Naive thymus-derived CD4-positive, alpha-beta T cell (primary cell): Measurements from ENCODE around the gene AQP9. TPM values are rescaled to one million over a fixed set of nuclear protein-coding genes. Genes with fewer than 3 reads are reported as not detected.

Experiments
- ATAC-seq: fragments of 150-1000 bp; cut with Tn5 transposase; 2 replicates; pipeline ENCODE4 v1.10.0; 2021; ENCODE audit warnings: mild to moderate bottlenecking, moderate library complexity
- CTCF ChIA-PET: fragments of 350-600 bp; sonication (Branson Sonifier 250); formaldehyde crosslinking; loops from one replicate; lab custom pipeline; 2021; ENCODE audit warnings: antibody characterized with exemption; lab: Charles Lee
- POLR2A ChIA-PET: fragments of 350-600 bp; sonication (Branson Sonifier 250); formaldehyde crosslinking; loops from one replicate; lab custom pipeline; 2021; ENCODE audit warnings: antibody characterized with exemption, inconsistent platforms; lab: Charles Lee
- DNase-seq, 9 donors: peaks; one replicate each; pipeline versions ENCODE4 v3.0.0 to v3.0.0-alpha.2; 2020 to 2022; ENCODE audit warnings: mixed read lengths in 1 of 9
- H3K27ac ChIP-seq: one replicate; pipeline ENCODE4 v1.7.0; 2013; ENCODE audit warnings: mild to moderate bottlenecking, low read depth, low read length, moderate library complexity
- H3K27me3 ChIP-seq, 2 donors: one replicate each; pipeline ENCODE4 v1.7.0; 2013; ENCODE audit warnings: low read length in 2 of 2, mild to moderate bottlenecking in 2 of 2, moderate library complexity in 2 of 2; ENCODE audit not compliant: control insufficient read depth in 2 of 2, insufficient read depth in 2 of 2
- H3K36me3 ChIP-seq, 3 experiments: 1 replicate in 2 of 3; 2 replicates in 1 of 3; pipeline ENCODE4 v1.7.0; 2013; ENCODE audit warnings: low read length in 3 of 3, mild to moderate bottlenecking in 3 of 3, moderate library complexity in 1 of 3; ENCODE audit not compliant: insufficient read depth in 3 of 3, control insufficient read depth in 2 of 3
- H3K4me1 ChIP-seq, 2 donors: one replicate each; pipeline ENCODE4 v1.7.0; 2013; ENCODE audit warnings: low read length in 2 of 2, mild to moderate bottlenecking in 2 of 2, moderate library complexity in 1 of 2; ENCODE audit not compliant: control insufficient read depth in 2 of 2, insufficient read depth in 2 of 2
- H3K4me3 ChIP-seq: 2 replicates; pipeline ENCODE4 v1.7.0; 2013; ENCODE audit warnings: mild to moderate bottlenecking, low read length
- H3K9me3 ChIP-seq, 3 experiments: 1 replicate in 2 of 3; 2 replicates in 1 of 3; pipeline ENCODE4 v1.7.0; 2013; ENCODE audit warnings: low read length in 3 of 3; ENCODE audit not compliant: control insufficient read depth in 2 of 3
- H3K27ac Mint-ChIP-seq, 9 donors: one replicate each; pipeline ENCODE4 v1.8.0; 2020 to 2022; ENCODE audit warnings: mixed read lengths in 9 of 9, mild to moderate bottlenecking in 8 of 9, moderate library complexity in 5 of 9, inconsistent platforms in 2 of 9
- H3K27me3 Mint-ChIP-seq, 5 donors: one replicate each; pipeline ENCODE4 v1.8.0; 2021 to 2022; ENCODE audit warnings: mixed read lengths in 5 of 5, mild to moderate bottlenecking in 1 of 5
- H3K36me3 Mint-ChIP-seq, 5 donors: one replicate each; pipeline ENCODE4 v1.8.0; 2020 to 2022; ENCODE audit warnings: mixed read lengths in 5 of 5, mild to moderate bottlenecking in 3 of 5, inconsistent platforms in 1 of 5
- H3K4me1 Mint-ChIP-seq, 7 donors: one replicate each; pipeline ENCODE4 v1.8.0; 2020 to 2022; ENCODE audit warnings: mixed read lengths in 7 of 7, mild to moderate bottlenecking in 3 of 7, inconsistent platforms in 1 of 7
- H3K4me3 Mint-ChIP-seq, 10 donors: one replicate each; pipeline ENCODE4 v1.8.0; 2020 to 2022; ENCODE audit warnings: mild to moderate bottlenecking in 10 of 10, mixed read lengths in 10 of 10, moderate library complexity in 6 of 10, inconsistent platforms in 2 of 10
- H3K9me3 Mint-ChIP-seq, 11 donors: one replicate each; pipeline ENCODE4 v1.8.0; 2020 to 2022; ENCODE audit warnings: mixed read lengths in 11 of 11, mild to moderate bottlenecking in 4 of 11, inconsistent platforms in 1 of 11, moderate library complexity in 1 of 11
- intact Hi-C, 2 donors: fragments of 100-400 bp; cut with micrococcal nuclease; formaldehyde crosslinking; loops; one replicate each; pipeline ENCODE4 v1.15.1; 2023
- polyA plus RNA-seq, 2 donors: library from polyadenylated mRNA; unstranded; fragments of 300-500 nt; fragmentation: Illumina TruSeq; gene quantifications; one replicate each; pipeline ENCODE4 v1.2.3, GENCODE V29; 2021
- total RNA-seq, 6 experiments: library from RNA in 5 of 6; stranded (reverse) in 5 of 6; gene quantifications; 1 replicate in 5 of 6; 2 replicates in 1 of 6; pipeline ENCODE4 v1.2.3 and lab custom pipeline; 2021 to 2026

AQP9 gene
- total and polyA plus RNA-seq, 7 experiments from 2014 or later = 0.15 to 29.6 (median 8.8) TPM; not detected in 4

DNA sequence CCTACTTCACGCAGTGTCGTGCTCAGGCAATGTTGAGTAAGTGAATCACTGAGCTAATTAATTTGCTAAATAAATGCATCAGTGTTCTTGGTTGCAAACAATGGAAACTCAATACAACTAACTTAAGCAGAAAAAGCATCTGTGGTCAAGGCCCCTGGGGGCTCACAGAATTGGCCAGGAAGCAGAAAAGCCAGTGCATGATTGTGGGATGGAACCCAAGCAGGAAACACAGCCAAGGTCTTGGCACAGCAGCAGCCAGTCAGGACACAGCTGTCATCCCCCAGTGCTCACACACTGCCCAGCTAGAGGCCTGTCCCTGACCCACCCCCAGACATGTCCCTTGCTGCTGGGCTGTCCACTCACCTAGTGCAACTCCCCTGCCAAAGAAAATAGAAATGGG lies 85.9 kb downstream of the AQP9 start:
- DNase-seq (no peak), ATAC-seq (no peak)
- Mint-ChIP-seq H3K27me3 (peaks cover 5 to 25% (median 8%) of the 10 kb centered on the region in 5 donors), H3K4me3 (no peak overlapping the region), H3K27ac (no peak overlapping the region), H3K36me3 (peaks cover 0 to 5% (median 0%) of the 10 kb centered on the region in 5 donors), H3K9me3 (peaks cover 0 to 7% (median 0%) of the 10 kb centered on the region in 11 donors), H3K4me1 (peaks cover 2 to 15% (median 12%) of the 10 kb centered on the region in 7 donors)
- Histone ChIP-seq H3K4me3 (no peak overlapping the region), H3K27me3 (no peaks in the 10 kb centered on the region), H3K36me3 (no peaks in the 10 kb centered on the region), H3K9me3 (no peaks in the 10 kb centered on the region), H3K27ac (no peak overlapping the region), H3K4me1 (no peaks in the 10 kb centered on the region)
- POLR2A ChIA-PET = no interaction called here
- intact Hi-C loops = loop anchor here (10.0 kb wide), 4 partner anchors 191 to 851 kb away; no protein-coding TSS in a partner anchor
- CTCF ChIA-PET = no interaction called here

DNA sequence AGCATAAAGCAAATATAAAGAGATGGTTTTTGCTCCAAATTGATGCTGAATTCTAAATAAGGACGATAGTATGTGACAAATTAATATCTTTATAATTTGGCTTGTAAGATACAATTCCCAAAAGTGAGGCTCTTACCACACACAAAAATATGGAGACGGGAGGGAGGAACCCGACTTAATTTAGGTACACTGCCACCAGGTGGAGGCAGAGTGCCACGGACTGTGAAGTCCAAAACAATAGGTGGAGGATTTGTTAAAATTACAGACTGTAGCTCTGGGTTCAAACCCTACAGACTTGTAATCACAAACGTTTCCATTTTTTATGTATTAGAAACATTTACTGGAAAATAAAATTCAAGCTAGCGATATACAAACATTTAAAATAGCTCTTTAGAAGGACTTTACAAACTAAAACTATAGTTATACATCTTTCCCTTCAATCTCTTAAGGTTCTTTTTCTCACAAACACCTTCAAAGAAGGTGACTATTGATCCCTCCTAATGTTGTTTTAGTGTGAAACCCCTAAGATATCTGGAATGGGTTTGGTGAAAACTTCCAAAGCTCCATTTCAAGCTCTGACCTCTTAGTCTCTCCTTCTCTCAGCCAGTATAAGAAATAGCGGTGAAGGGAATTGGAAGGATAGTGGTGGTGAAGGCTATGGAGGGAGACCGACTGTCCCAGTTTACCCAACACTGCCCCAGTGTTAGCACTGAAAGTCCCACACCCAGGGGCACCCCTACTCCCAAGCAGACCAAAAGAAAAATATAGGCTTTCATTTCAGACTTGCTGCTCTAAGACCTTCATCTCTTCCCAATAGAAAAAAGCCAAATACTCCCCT lies 89.7 kb downstream of the AQP9 start:
- no peaks in the 10 kb centered on the region for H3K27me3 ChIP-seq
- H3K4me3 ChIP-seq = no peak overlapping the region
- no peaks in the 10 kb centered on the region for H3K36me3 Mint-ChIP-seq
- ChIA-PET CTCF (interaction anchor here (0.8 to 2.1 kb wide), 11 partner anchors 10 to 1306 kb away, joined by 3 to 10 read pairs (median 4); partner anchors contain the start of gene MINDY2), POLR2A (no interaction called here)
- H3K36me3 ChIP-seq = no peaks in the 10 kb centered on the region
- H3K27ac ChIP-seq = no peak overlapping the region
- peak overlapping the region in 1 of 10 donors; percentile 40 for H3K4me3 Mint-ChIP-seq
- no peaks in the 10 kb centered on the region for H3K9me3 ChIP-seq
- H3K4me1 Mint-ChIP-seq = peaks cover 5 to 20% (median 17%) of the 10 kb centered on the region in 7 donors
- peak; percentile 41 to 69 (median 61) for DNase-seq
- no peak overlapping the region for H3K27ac Mint-ChIP-seq
- H3K27me3 Mint-ChIP-seq = peaks cover 0 to 20% (median 9%) of the 10 kb centered on the region in 5 donors
- no peaks in the 10 kb centered on the region for H3K4me1 ChIP-seq
- intact Hi-C loops = loop anchor here (1.0 to 10.0 kb wide), 16 partner anchors 187 to 1394 kb away; partner anchors contain the start of genes ADAM10 (in 1 of the 2) and MINDY2 (in 1 of the 2)
- no peaks in the 10 kb centered on the region for H3K9me3 Mint-ChIP-seq
- ATAC-seq = peak; percentile 71

GRCh38 chr15:58228718-58229117 lies 90.5 kb downstream of the AQP9 start:
- Mint-ChIP-seq H3K27me3 (peaks cover 0 to 20% (median 9%) of the 10 kb centered on the region in 5 donors), H3K9me3 (no peaks in the 10 kb centered on the region), H3K4me1 (peaks cover 5 to 20% (median 17%) of the 10 kb centered on the region in 7 donors), H3K4me3 (peak overlapping the region in 5 of 10 donors; percentile 16 to 49 (median 40)), H3K27ac (peak overlapping the region in 1 of 9 donors; percentile 8), H3K36me3 (no peaks in the 10 kb centered on the region)
- CTCF ChIA-PET = interaction anchor here (0.6 to 2.1 kb wide), 7 partner anchors 16 to 1300 kb away, joined by 3 to 10 read pairs (median 4); partner anchors contain the start of gene MINDY2
- Histone ChIP-seq H3K4me1 (no peaks in the 10 kb centered on the region), H3K36me3 (no peaks in the 10 kb centered on the region), H3K9me3 (no peaks in the 10 kb centered on the region), H3K27ac (no peak overlapping the region), H3K4me3 (no peak overlapping the region), H3K27me3 (no peaks in the 10 kb centered on the region)
- POLR2A ChIA-PET = no interaction called here
- DNase-seq = no peak
- intact Hi-C loops = loop anchor here (5.0 to 10.0 kb wide), 9 partner anchors 186 to 1394 kb away; partner anchors contain the start of genes ADAM10 (in 1 of the 2) and MINDY2 (in 1 of the 2)
- no peak for ATAC-seq

DNA sequence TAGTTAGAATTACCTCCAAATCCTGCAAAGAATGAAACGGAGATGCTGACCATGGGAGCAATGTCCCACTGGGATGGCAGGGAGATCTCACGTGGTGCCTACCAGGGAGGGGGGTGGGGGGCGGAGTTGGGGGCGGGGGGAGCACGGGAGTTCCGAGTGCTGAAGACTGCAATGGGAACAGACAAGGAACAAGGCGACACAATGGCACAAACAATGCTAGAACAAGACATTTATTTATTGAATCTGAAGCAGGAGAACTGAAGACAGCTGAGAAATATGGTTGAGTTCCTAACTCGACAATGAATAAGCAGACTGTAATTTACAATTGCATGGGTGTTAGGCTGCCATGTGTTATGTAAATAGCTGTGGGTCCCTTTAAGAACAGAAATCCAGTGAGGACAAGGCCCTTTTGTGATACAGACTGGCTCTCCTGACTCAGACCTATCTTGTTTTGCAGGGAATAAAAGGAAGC lies 91.2 kb downstream of the AQP9 start:
- Mint-ChIP-seq H3K36me3 (no peaks in the 10 kb centered on the region), H3K4me1 (peaks cover 5 to 20% (median 17%) of the 10 kb centered on the region in 7 donors)
- CTCF ChIA-PET = interaction anchor here (1.5 to 2.1 kb wide), 4 partner anchors 38 to 1300 kb away, joined by 4 to 10 read pairs (median 6); partner anchors contain the start of gene MINDY2

DNA sequence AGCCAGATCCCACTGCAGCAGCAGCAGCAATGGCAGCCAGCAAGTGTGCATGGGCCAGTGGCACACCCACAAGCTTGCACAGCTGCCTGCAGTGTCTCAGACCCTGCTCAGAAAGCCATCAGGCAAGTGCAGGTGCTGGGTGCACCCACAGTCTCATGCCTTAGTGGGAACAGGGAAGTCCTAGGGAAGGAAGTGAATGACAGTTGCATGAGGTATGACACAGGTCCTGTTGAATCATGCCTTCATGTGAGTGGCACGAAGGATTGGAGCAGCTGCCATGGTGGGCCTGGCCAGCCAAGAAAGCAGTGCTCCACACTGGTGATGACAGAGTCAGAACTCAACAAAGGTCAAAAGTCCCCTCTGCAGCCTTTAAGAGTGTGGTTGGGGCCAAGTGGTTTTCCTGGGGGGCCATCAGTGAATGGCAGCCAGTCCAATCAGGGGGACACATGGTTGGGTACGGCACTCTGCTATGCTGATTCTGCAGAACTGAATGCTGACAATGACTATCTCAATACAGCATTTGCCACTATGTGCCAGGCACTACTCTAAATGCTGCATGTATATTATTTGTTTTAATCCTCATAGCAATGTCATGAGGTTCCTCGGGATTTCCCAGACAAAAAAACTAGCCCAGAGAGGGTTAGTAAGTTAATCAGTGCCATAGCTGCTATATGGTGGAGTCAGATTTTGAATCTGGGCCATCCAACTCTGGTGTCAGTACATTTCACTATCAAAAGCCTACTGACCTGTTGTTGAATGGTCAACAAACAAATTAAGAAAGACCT lies 94.3 kb downstream of the AQP9 start:
- Mint-ChIP-seq H3K4me3 (no peak overlapping the region), H3K36me3 (no peaks in the 10 kb centered on the region), H3K9me3 (peaks cover 0 to 2% (median 0%) of the 10 kb centered on the region in 11 donors), H3K27me3 (peaks cover 0 to 27% (median 9%) of the 10 kb centered on the region in 5 donors), H3K27ac (no peak overlapping the region), H3K4me1 (peaks cover 5 to 20% (median 17%) of the 10 kb centered on the region in 7 donors)
- no peak for DNase-seq
- no peaks in the 10 kb centered on the region for H3K36me3 ChIP-seq
- no peaks in the 10 kb centered on the region for H3K4me1 ChIP-seq
- no peak overlapping the region for H3K4me3 ChIP-seq
- H3K27ac ChIP-seq = no peak overlapping the region
- POLR2A ChIA-PET = no interaction called here
- intact Hi-C loops = no loop called here
- H3K27me3 ChIP-seq = no peaks in the 10 kb centered on the region
- peak; percentile 79 for ATAC-seq
- CTCF ChIA-PET = no interaction called here
- no peaks in the 10 kb centered on the region for H3K9me3 ChIP-seq

More for the DNA sequence above, 91.2 kb downstream of the AQP9 start:
- no peak overlapping the region for H3K27ac ChIP-seq
- DNase-seq = no peak
- H3K4me1 ChIP-seq = no peaks in the 10 kb centered on the region
- peak overlapping the region in 1 of 9 donors; percentile 46 for H3K27ac Mint-ChIP-seq
- no peaks in the 10 kb centered on the region for H3K36me3 ChIP-seq
- peak overlapping the region in 2 of 10 donors; percentile 30 to 49 for H3K4me3 Mint-ChIP-seq
- H3K4me3 ChIP-seq = no peak overlapping the region
- H3K9me3 Mint-ChIP-seq = no peaks in the 10 kb centered on the region
- H3K27me3 ChIP-seq = no peaks in the 10 kb centered on the region
- ATAC-seq = no peak
- intact Hi-C loops = loop anchor here (5.0 to 10.0 kb wide), 9 partner anchors 185 to 1393 kb away; partner anchors contain the start of genes ADAM10 (in 1 of the 2) and MINDY2 (in 1 of the 2)
- POLR2A ChIA-PET = no interaction called here
- peaks cover 0 to 24% (median 9%) of the 10 kb centered on the region in 5 donors for H3K27me3 Mint-ChIP-seq
- no peaks in the 10 kb centered on the region for H3K9me3 ChIP-seq

DNA sequence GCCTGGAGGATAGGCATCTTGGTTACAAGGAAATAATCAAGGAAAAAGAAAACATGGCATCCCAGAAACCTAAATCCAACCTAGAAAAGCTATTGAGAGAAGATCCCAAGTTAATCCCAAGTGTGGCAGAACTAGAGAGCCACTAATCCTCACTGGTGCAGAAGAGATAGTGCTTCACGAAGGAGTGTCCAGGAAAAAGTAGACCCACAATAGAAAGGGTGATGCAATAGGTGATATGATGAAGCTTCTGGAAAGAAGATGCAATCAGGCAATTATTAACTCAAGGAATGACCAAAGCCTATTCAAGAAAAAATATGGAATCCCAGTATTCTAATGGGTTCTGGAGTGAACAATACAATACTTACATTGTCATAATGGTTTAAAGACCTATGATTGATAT lies 95.2 kb downstream of the AQP9 start:
- no peaks in the 10 kb centered on the region for H3K9me3 ChIP-seq
- Mint-ChIP-seq H3K4me1 (peaks cover 5 to 13% (median 12%) of the 10 kb centered on the region in 7 donors), H3K27ac (peak overlapping the region in 1 of 9 donors; percentile 6), H3K27me3 (peaks cover 0 to 27% (median 9%) of the 10 kb centered on the region in 5 donors), H3K9me3 (peaks cover 0 to 2% (median 0%) of the 10 kb centered on the region in 11 donors), H3K4me3 (no peak overlapping the region), H3K36me3 (no peaks in the 10 kb centered on the region)
- H3K36me3 ChIP-seq = no peaks in the 10 kb centered on the region
- H3K4me1 ChIP-seq = no peaks in the 10 kb centered on the region
- no peaks in the 10 kb centered on the region for H3K27me3 ChIP-seq
- ChIA-PET CTCF (no interaction called here), POLR2A (no interaction called here)
- H3K27ac ChIP-seq = no peak overlapping the region
- DNase-seq (no peak), ATAC-seq (no peak)
- H3K4me3 ChIP-seq = no peak overlapping the region
- intact Hi-C loops = no loop called here
